SHP77 (cell line): ENCODE results near the gene ZNF679.
"Not testable (repeated sequence)": the region's sequence is repeated elsewhere in the genome, so short reads cannot be mapped to it uniquely, and the experiment has no call there.

Source experiments
- DNase-seq, 2 experiments: peaks; one replicate each; lab custom pipeline; 2025; lab: John Stamatoyannopoulos, UW

ZNF679 gene

GRCh38 chr7:64310426-64310825, 82.2 kb downstream of the ZNF679 start:
- DNase-seq: no peak

GRCh38 chr7:64312826-64313225, 84.6 kb downstream of the ZNF679 start:
- no peak for DNase-seq

DNA sequence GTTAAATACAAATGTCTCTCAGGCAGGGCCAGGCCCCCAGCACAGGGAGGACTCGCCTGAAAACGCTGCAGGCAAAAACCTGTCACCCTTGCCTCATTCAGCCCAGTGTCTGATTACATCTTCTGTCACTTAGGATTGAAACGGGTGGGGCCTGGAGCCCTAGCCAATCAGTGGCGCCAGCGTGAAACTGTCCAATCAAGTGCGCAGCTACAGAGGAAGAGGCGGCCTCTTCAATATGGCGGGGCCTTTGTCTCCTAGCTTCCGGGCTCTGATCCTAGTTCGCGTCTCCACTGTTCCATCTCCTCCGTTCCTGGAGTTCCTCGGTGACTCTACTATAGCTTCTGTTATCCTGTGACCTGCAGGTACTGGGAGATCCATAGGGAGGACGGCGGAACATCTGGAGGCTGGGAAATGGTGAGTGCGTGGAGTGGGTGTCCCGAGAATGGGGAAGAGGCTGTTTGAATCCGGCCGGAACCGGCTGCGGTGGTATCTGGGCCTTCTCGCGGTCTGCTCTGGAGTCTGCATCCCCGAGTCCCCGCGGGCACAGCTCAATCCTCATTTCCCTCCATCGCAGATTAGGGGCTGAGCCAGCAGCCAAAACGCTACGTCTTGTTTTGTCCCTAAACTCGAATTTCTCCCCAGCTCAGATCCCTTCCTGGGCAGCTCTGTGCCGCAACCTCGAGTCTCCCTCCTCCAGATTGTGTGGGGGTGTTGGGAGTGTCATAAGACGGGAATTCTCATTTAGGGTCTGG, 85.6 kb downstream of the ZNF679 start, which contains the start of gene ZNF736:
Gene ZNF736 (plus strand): TSS at position 222 of the 752 bp plus-strand sequence. CDS start 190 bp downstream, at position 412.
- DNase-seq: peak; percentile 95 to 97

GRCh38 chr7:64314566-64314965, 86.3 kb downstream of the ZNF679 start:
- DNase-seq: no peak

- DNase-seq: not testable (repeated sequence)
Measured at GRCh38 chr7:64316031-64316742, 87.9 kb downstream of the ZNF679 start.
